A549 (cell line): ENCODE results near the gene KCNS3.

Experiments used
- CEBPB ChIP-seq, 2 experiments: fragments of >200 bp in 1 of 2; sonication (Bioruptor Twin) in 1 of 2; formaldehyde crosslinking in 1 of 2; IDR thresholded peaks; 2 replicates each; pipeline ENCODE4 v1.6.1; 2012 to 2016
- CTCF ChIP-seq: fragments of >200 bp; sonication (Bioruptor Twin); formaldehyde crosslinking; IDR thresholded peaks from 3 replicates; pipeline ENCODE4 v1.5.1; 2016
- KDM5A ChIP-seq: fragments of 200-600 bp; sonication (generic); IDR thresholded peaks from 2 replicates; pipeline ENCODE4 v1.6.1; 2016; ENCODE audit warnings: antibody characterized with exemption, mild to moderate bottlenecking
- MAX ChIP-seq: IDR thresholded peaks from 2 replicates; pipeline ENCODE4 v1.6.1; 2012
- NFE2L2 ChIP-seq: fragments of 150-350 bp; conservative IDR thresholded peaks from 2 replicates; pipeline ENCODE4 v1.6.1; 2014; ENCODE audit warnings: low read length
- NR3C1 ChIP-seq: fragments of >200 bp; sonication (Bioruptor Twin); formaldehyde crosslinking; IDR thresholded peaks from 3 replicates; pipeline ENCODE4 v1.6.1; 2017
- RAD21 ChIP-seq, 2 experiments: fragments of >200 bp in 1 of 2; sonication (Bioruptor Twin) in 1 of 2; formaldehyde crosslinking in 1 of 2; IDR thresholded peaks in 1 of 2; conservative IDR thresholded peaks in 1 of 2; 2 replicates in 1 of 2; 3 replicates in 1 of 2; pipeline ENCODE4 v1.6.1; 2012 to 2018; ENCODE audit warnings: inconsistent platforms in 1 of 2
- REST ChIP-seq: fragments of 200-600 bp; sonication (generic); IDR thresholded peaks from 2 replicates; pipeline ENCODE4 v1.6.1; 2016; ENCODE audit warnings: antibody characterized with exemption, mild to moderate bottlenecking, moderate library complexity
- RFX5 ChIP-seq: fragments of 450-650 bp; IDR thresholded peaks from 2 replicates; pipeline ENCODE4 v1.7.1; 2014; ENCODE audit warnings: antibody characterized with exemption, mild to moderate bottlenecking, moderate library complexity
- ZFP36 ChIP-seq: fragments of 450-650 bp; IDR thresholded peaks from 2 replicates; pipeline ENCODE4 v1.6.1; 2014; ENCODE audit warnings: borderline replicate concordance; ENCODE audit not compliant: partially characterized antibody

- no peak for TF ChIP-seq CTCF
- TF ChIP-seq RAD21 (conservative IDR thresholded peaks at IDR 0.05 in 1 of 2, IDR thresholded peaks at IDR 0.05 in 1 of 2), result no peak
- no peak for TF ChIP-seq NFE2L2
- TF ChIP-seq ZFP36, result no peak
- no peak for TF ChIP-seq RFX5
- no peak for TF ChIP-seq CEBPB (IDR thresholded peaks at IDR 0.05)
- no peak for TF ChIP-seq NR3C1
- no peak for TF ChIP-seq KDM5A
- no peak for TF ChIP-seq MAX
- TF ChIP-seq REST, result no peak
Measured at GRCh38 chr2:17910980-17911379, 32.5 kb downstream of the KCNS3 start.
